DOHH2 (cell line): ENCODE data around the gene FBLN1.

Experiments
- CTCF ChIP-seq: fragments of 200-600 bp; sonication (generic); IDR thresholded peaks from one replicate; pipeline ENCODE4 v1.5.1; 2014; ENCODE audit warnings: antibody characterized with exemption, mild to moderate bottlenecking, low read depth, low read length; ENCODE audit not compliant: poor library complexity, severe bottlenecking
- EZH2phosphoT487 ChIP-seq: fragments of 200-600 bp; sonication (generic); IDR thresholded peaks from 2 replicates; pipeline ENCODE4 v1.6.1; 2017; ENCODE audit warnings: borderline replicate concordance, mild to moderate bottlenecking, antibody characterized with exemption, low read length, moderate library complexity, mixed read lengths

GRCh38 chr22:45529105-45529504 is 26.4 kb downstream of the FBLN1 start:
- TF ChIP-seq CTCF (no peak), EZH2phosphoT487 (no peak)
